Smooth muscle cell of trachea (primary cell): ENCODE measurements around the gene RERE. TPM values are rescaled to one million over a fixed set of nuclear protein-coding genes. Genes with fewer than 3 reads are reported as not detected.

Experiments used
- total RNA-seq: library from RNA; depleted of rRNA; stranded (reverse); fragments of >200 nt; gene quantifications from 2 replicates; pipeline ENCODE4 v1.2.1, GENCODE V29; 2014

The RERE gene
- total RNA-seq: 37.5 and 41.0 TPM in 2 replicates

DNA sequence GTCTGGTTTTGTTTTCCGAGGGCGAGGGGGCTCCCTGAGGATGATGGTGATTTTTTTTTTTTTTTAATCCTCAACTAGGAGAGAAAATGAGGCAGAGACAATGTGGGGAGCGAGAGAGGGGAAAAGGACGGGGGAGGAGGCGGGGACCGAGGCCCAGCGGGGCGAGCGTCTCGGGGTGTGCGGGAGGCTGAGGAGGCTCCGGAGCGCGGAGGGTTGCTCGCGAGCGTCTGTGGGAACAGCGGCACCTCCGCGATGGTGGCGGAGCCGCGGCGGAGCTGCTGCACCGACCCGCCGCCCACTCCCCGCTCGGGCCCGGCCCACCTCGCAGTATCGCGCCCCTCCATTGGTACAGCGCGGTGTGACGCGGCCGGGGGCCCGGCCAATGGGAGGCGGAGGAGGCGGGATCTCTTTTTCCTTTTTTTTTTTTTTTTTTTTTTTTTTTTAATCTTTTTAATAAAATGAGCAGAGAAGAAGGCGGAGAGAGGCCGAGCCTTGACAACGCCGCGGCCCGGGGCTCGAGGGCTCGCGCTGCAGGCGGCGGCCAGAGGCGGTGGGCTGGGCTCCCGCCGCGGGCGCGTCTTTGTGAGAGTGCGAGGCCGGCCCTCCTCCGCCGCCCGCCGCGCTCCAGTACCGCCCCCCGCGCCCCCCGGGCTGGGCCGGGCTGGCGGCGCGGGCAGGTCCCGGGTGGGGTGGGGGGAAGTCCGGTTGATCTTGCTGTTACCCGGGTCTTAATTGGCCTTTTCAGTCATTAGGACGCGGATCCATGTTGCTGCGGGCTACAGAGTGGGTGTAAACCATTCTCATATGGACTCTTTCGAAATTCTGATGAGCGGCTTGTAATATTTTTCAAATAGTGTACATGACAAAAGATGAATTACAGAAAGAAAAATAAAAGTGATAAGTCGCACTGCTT is at the start of gene RERE:
RERE (minus strand) TSS at position 229 of the 913 bp plus-strand sequence.

DNA sequence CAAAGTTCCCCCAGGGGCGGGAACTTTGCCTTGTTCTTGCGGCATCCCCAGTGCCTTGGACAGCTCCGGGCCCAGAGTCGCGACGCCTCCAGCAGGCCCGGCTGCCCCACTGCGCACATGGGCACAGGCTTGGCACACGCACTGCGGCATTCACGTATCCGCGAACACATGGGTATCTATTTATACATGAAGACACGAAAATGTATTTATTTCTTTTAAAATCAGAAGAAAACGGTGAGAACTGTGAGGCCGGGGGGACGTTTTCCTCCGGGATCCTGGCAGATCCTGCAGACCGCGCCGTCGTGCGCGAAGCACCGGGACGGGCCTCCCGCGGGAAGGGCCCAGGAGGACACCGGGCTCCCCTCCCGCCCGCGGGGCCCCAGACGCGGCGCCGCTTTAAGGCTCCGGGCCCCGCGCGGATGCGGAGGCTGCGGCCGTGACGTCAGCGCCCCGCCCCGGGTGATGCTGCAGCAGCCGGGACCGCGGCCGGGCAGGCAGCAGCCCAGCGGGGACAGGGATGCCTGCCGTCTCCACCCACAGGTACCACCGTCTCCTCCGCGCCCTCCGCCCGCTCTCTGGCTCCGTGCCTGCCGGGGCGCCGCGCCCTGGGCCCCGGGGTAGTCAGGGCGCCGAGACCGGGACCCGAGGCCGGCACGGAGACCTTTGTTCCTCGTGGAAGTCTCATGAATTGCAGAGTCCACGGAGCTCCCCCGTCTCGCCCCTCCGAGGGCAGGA is 499.6 kb downstream of the RERE start, which contains the start of gene SLC45A1:
SLC45A1 (plus strand) TSS at position 468 of the 735 bp plus-strand sequence. CDS start 6,216 bp downstream, outside the sequence.

Other genes starting within 250 kb of the RERE start
- 1,419 and 2,540 TPM in 2 replicates for gene ENO1, start 61.0 kb upstream of the RERE start, total RNA-seq
- gene CA6, start 128.2 kb upstream of the RERE start, total RNA-seq: not detected in 2 replicates
- gene SLC2A7, start 208.8 kb upstream of the RERE start, total RNA-seq: not detected in 2 replicates